ENCODE results near the gene ELMOD1.
"Not testable (repeated sequence)": the region's sequence is repeated elsewhere in the genome, so short reads cannot be mapped to it uniquely, and the experiment has no call there.

The ELMOD1 gene

DNA sequence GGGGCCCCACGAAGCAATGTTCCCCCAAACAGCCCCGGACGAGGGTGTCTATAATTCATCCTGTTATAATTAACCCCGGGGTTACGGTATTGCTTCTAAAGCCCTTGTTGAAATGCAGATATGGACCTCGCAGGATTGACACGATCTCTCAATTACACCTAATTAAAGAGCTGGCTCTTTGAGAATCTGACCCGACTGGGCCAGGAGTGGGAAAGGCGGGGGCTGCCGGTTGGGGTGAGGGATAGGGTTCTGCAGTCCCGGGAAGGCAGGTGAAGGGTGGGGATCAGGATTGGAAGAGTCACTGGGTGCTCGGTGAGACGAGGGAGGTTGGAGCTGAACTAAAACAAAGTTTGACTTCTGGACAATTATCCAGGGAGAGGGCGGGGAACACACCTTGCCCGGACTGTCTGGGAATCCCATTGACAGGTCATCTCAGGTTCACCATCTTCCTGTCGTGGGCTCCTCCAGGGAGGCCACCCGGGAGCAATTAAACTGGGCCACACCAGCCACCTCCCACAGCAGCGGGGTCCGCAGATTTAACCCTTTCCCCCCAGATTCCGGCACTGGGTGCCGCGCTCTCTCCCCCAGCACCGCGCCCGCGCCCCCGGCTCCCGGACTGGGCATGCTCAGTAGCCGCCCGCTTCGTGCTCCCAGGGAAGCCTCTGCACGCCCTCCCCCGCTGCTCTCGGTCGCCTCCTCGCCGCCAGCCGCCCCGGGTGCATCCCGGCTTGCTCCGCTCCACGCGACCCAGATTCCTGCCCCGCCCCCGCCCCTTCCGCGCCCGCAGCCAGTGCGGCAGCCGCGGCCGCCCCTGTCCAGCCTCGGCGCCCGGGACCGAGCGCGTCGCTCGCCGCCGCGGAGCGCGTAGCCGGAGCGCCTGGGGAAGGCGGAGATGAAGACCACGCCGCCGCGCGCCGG, at the start of gene ELMOD1:
Gene ELMOD1 (plus strand): TSS at position 688 of the 918 bp plus-strand sequence. CDS start 27,043 bp downstream, outside the sequence.
- DNase-seq, result peak; percentile 31

DNA sequence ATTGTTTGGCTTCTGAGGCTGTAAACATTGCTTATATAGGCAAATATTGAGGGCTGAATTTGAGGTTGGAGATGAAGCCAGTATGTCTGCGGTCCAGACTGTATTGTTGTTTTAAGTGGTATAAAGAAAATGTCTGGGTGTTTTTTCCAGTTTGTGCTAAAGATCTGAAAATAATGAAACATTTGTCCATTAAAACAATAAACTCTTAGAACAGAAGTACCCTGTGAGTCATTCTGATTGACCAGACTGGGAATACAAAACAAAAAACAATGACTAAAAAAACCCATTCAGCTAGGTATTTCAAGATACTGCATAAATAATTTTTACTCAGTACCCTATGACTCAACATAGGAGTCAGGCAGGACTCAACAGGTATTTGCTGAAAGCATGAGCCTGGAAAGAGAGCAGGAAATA, 45.8 kb upstream of the ELMOD1 start:
- no peak for DNase-seq

DNA sequence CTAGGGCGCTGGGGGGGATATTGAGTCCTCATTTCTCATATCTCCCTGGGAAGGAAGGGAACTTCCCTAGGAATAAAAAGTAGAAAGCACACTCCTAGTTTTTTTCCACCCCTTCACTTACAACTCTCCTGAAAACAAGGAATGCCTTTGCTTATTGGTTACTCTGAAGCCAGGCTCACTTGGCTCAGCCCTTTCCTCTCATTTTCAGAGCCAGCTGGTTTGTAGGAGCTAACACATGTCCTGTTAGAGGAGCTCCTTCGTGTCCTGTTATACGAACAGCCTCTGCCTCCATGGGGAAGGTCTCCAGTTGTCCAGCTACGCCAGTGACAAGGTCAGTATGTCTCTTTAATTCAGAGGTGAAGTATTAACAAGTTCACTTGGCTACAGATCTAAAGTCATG, 43.0 kb upstream of the ELMOD1 start:
- no peak for DNase-seq

DNA sequence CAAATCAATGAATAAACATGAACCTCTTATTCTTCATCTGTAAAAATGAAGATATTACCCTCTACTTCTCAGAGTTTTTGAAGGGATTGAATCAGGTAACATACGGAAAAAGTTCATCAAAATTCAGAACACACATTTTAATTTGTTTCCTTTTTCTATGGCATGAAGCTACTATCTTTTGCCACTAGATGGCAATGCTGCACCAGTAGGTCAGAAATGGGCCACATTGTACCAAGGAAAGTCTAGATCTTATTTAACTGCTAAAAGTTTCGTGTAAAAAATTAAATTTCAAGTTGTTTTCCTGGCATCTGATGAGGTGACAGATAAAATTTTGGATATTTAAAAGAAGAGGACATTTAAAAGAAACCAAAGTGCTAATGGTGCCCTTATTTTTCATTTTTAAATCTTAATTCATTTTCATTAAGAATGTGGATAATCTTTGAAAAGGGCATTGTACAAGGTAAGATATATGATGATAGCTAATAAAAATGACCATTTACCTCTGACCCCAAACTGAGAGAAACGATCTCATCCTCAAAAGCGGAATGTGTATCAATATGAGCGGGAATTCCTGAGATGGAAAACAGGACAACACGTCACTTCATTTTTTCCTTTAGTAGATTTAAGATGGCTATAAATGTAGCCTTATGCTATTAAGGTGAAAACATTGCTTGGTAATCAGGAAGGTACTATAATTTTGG, 41.5 kb upstream of the ELMOD1 start:
- no peak for DNase-seq

DNA sequence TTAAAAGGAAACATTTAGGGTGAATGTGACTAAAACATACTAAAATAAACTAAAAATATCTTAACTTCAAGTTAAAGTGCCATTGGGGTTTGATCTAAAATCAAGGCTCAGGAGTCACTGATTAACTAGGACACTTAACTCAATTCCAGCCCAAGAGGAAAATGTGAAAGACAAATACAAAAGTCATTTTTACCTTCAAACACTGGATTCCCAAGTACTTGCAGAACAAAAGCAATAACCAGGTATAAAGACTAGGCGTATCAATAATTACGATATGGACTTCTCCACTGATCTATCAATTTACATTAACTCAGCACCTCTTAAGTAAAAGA, 41.0 kb upstream of the ELMOD1 start:
- DNase-seq, result no peak

DNA sequence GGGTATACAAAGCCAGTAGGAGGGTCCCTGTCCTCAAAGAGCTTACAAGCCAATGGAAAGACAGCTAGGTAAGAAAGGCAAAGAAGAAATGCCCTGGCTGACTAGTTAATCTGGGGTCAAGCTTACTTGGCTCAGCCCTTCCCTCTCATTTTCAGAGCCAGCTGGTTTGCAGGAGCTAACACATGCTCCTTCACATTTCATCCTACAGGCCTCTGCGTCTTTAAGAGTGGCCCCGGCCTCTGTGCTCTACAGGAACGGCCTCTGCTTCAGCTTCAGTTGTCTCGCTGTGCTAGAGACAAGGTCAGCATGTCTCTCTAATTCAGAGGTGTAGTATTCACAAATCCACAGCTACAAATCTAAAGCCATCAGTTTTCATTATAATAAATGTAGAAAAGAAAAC, 40.6 kb upstream of the ELMOD1 start:
- no peak for DNase-seq

DNA sequence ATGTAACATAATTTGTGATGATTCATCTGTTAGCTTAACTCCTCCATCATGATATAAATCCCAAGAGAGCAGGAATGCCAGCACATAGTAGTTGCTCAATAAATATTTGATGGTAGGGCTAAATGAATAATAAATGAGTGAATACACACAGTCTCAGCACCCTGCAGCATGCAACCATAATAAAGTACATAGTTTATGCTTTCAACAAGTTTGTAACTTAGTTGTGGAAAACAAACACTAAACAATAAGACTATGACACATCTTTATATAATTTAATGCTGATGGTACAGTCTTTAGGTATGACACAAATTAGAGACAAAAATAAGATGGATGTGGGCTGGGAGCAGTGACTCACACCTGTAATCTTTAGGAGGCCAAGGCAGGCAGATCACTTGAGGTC, 29.3 kb upstream of the ELMOD1 start:
- no peak for DNase-seq

DNA sequence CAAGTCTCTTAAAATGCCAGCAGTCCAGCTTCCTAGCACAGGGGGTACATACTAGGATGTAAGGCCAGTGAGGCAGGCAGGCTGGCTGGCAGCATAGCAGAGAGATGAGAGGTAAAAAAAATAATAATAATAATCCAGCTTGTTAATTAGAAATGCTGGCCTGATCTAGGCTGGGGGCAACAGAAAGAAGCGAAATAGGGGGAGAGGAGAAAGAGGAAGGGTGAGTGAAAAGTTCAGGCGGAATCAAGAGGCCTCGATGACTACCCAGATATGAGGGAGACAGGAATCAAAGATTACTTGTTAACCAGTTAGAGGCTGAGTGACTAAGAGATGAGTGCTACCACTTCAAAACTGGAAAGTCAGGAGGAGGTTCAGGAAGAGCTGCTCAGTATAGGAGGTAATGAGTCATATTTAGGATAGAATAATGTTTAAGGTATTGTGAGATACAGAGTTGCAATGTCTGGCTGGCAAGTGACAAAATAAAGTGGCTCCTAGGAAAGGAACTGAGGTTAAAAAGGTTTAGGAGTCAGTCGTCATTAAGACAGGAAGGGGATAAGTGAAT, 28.2 kb upstream of the ELMOD1 start:
- DNase-seq, result no peak

DNA sequence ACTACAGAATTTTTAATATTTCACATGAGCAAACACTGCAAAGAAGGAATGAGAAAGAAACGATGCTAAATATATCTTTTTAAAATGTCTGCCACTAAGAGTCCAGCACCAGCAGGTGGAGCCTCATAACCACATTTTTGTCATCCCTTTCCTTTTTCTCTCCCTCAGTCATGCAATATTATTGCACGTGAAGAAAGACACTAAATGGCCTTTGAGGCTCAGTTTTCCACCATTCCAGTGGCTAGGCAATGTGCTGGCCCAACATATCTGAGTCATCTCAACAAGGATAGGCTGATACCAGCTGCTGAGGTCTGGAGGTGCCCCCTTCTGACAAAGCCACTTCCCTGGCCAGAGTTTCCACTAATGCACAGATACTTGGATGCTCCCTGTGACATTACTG, 27.2 kb upstream of the ELMOD1 start:
- DNase-seq, result peak; percentile 25

DNA sequence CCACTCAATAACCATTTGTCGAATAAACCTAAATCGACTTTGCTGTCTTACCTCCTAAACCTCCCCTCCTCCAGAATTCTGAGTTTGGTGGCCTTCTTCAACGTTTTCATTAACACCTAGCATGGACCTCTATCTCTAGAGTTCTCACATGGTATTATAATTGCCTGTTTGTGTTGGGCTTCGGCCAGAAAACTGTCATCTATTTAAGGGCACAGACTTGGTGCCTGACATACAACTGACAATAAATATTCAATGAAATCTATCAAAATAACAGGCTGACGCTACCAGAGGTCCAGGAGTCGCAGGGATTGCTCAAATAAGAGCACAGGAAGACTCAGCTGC, 26.1 kb upstream of the ELMOD1 start:
- no peak for DNase-seq

DNA sequence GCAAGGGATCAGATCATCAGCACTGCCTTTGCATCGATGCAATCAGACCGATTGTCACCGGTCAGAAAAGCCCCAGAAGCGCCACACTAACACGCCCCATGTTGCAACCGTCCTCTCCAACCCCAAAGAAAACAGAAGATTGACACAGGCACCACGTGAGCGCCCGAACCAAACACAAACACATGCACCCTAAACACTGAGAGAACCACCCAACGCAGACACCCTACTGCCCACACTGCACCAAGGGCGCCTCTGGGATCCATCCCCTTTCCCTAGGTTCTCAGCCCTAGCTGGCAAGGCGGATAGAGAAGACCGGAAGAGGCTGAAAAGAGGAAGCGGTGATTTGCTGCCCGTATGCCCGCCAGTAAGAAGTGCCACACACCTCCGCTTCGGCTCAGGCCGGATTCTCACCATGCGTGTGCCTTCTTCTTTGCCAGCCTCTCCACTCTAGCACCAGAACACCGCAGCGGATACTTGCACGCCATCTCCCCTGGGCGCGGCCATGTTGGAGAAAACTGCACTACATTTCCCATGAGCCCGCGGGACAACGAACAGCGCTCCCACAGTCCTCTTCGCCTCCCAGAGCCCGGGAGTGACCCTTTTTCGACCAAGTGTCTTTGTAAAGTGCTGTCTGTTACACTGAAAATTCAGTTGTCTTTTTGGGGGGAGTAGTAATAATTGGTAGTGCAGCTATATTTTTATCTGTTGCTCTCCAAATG, 25.6 kb upstream of the ELMOD1 start, which contains the start of gene ALKBH8:
Gene ALKBH8 (minus strand): TSS at position 517 of the 719 bp plus-strand sequence. CDS start 4,842 bp downstream, outside the sequence.
- DNase-seq, result peak; percentile 75

DNA sequence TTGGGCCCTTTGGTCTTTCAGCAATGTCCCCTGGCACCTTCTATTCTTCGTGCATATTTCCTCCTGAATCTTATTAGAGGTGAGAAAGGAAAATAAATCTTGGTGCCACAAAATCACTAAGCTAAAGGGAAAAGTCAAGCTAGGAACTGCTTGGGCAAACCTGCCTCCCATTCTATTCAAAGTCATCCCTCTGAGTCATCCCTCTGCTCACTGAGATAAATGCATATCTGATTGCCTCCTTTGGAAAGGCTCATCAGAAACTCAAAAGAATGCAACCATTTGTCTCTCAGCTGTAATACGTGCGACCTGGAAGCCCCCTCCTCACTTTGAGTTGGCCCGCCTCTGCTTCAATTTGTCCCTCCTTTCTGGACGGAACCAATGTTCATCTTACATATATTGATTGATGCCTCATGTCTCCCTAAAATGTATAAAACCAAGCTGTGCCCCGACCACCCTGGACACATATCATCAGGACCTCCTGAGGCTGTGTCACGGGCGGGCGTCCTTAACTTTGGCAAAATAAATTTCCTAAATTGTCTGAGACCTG, 24.9 kb upstream of the ELMOD1 start:
- not testable (repeated sequence) for DNase-seq

DNA sequence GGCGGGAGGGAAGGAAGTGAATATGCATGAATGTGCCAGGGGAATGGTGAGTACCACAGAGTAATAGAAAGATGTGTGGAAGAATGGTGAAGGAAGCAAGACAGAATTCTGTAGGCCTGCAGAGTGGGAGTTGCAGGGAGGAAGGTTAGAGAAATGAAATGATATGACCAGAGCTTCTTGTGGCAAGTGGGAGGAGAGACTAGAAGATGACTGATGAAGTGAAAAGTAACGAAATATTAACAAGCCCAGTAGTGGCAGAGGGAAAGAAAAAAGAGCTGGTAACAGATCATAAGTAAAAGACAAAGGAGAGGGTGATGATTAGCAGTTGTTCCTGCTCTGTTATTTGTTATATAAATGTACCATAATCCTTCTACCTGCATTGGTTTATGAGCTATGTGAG, 24.4 kb upstream of the ELMOD1 start:
- no peak for DNase-seq

DNA sequence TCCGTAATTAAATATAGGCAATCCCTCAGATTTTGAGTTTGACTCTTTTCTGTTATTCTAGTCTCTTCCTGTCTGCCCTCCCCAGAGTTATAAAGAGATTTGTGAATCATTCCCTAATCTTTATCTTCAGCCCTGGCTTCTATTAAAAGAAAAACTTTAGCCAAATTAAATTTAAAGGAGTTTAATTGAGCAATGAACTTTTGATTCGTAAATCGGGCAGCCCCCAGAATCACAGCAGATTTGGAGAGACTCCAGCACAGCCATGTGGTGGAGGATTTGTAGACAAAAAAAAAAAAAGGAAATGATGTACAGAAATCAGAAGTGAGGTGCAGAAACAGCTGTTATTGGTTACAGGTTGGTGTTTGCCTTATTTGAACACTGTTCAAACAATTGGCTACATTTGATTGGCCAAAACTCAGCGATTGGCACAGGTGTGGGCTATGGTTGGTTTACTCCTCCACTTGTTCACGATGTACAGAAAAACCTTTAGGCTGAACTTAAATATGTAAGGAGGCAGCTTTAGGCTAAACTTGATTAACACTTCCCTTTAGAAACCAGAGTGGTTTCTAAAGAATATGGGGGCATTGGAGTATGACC, 23.1 kb upstream of the ELMOD1 start:
- no peak for DNase-seq

DNA sequence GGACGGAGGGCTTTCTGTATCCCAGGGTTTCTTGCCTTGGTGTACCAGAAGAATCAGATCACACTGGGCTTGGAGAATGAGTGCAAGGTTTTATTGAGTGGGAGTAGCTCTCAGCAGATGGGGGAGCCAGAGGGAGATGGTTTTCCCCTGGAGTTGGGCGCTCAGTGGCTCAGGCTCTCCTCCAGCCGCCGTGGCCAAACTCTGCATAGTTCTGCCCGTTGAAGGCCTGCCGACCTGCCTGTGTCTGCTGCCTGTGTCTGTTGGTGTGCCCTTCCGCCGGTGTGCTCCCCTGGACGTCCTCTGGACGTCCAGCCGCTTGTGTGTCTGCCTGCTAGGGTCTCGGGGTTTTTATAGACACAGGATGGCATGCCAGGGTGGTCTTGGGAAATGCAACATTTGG, 20.9 kb upstream of the ELMOD1 start:
- no peak for DNase-seq

DNA sequence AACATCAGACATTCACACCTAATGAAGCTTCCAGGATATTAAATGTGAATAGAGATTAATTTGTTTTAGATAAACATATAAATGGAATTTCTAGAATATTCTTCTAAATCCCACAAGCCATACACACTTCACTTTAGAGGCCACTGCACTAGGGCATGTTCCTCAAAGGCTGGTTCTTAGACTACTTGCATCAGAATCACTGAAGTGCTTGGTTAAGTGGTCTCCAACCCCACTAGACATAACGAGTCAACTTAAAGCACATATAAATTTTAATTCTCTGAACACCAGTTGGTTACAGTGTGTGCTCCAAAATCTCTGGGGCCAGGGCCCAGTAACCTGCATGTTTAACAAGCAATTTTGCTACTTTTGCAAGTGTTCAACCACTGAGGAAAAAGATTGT, 17.5 kb upstream of the ELMOD1 start:
- no peak for DNase-seq

DNA sequence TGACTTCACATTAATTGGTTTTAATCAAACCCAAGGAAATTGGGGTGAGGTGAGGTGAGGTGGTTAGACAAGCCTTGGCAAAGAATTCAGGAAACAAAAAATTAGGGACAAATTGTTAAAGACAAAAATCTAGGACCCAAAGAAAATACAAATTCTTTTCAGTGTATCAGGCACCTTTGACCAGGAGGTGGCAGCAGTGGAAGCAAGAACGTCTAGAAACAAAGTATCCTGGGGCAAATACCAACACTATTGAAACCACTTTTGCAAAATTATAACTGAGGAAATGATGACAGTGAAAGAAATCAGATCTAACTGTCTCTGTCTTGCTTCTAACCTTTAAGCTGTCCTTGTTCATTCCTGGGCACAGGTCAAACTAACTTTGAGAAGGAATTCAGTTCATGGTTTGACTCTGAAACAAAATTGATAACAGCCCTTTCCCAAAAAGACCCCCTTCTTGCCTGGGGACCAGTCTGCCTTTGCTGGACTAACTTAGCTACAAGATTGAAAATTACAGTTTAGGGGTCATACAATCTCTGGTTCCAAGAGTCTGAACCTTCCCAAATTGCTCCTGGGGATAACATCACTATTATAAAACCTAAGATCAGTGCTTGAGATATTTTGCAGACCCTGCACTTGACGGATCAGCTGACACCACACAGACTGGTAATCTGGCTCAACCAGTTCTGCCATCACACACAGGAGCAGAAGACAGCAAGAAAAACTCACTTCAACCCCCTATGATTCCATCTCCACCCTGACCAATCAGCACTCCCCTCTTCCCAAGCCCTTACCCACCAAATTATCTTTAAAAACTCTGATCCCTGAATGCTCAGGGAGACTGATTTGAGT, 14.2 kb upstream of the ELMOD1 start:
- DNase-seq, result peak; percentile 44

DNA sequence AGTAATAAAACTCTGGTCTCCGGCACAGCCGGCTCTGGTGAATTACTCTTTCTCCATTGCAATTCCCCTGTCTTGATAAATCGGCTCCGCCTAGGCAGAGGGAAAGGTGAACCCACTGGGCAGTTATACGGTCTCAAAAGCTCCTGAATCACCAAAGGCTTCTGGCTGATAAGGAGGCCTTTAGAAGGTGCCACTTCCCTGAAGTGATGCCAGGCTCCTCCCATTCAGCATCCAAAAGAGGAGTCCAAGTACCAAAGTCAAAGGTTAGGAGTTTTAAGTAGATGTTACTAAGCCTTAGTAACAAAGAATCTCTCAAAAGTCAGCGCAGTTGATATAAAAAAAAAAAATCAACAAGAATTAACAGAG, 13.6 kb upstream of the ELMOD1 start:
- DNase-seq, result no peak

DNA sequence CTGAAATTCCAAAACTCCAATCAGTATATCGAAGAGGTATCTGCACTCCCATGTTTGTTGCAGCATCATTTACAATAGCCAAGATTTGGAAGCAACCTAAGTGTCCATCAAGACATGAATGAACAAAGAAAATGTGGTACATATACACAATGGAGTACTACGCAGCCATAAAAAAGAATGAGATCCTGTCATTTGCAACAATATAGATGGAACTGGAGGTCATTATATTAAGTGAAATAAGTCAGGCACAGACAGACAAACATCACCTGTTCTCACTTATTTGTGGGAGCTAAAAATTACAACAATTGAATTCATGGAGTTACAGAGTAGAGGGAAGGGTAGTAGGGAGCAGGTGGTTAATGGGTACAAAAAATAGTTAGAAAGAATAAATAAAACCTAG, 11.8 kb upstream of the ELMOD1 start:
- not testable (repeated sequence) for DNase-seq

DNA sequence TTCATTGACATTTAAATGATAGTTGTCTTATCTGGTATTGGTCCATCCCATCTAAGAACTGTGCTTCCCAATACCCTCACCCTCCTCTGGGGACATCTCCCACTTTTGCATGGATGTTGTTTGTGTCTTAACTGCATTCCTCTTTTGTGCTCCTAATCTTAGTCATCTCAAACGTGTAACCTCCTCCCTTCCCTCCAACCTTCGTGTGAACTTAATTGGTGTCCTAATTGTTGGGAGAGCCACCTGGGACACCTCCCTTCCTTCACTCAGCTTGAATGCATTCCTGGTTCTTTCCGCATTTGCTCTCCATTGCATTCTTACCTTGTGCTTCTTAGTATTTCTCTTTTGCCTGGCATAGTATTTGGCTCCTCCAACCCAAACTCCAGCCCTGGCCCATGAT, 9.8 kb upstream of the ELMOD1 start:
- no peak for DNase-seq

DNA sequence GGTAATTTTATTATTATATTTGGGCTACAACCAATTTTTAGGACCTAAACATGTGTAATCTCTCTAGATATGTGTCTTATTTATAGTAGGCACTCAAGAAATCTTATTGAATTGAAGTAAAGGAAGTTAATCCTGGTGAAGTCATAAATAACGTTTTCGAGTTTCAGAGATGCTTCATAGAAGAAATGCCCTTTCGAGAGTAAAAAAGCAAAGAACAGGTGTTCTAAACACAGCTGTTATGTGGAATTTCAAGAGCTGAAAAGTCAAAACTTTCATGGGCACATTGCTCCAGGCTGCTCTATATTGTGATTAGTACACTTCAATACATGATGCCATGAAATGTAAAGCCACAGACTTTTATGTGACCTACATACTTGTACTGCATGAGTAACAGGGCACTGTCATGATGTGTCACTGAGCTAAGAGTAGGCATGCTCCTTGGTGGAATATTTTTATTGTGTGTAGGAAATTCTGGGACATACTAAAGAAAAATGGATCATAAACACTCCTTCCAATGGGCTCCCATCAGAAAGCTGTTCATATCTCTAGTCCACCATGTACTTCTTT, 7.2 kb upstream of the ELMOD1 start:
- no peak for DNase-seq

Data from activated T-cell treated with anti-CD3 and anti-CD28 coated beads, Interleukin-2, amount 50 U/mL, for 1 hour (primary cell).